SH-SY5Y (cell line): ENCODE data around the gene CCDC157.

Source experiments
- GATA2 ChIP-seq: IDR thresholded peaks from 2 replicates; pipeline ENCODE4 v1.6.1; 2011; ENCODE audit warnings: mild to moderate bottlenecking, low read depth, low read length
- GATA3 ChIP-seq: IDR thresholded peaks from 2 replicates; pipeline ENCODE4 v1.6.1; 2011; ENCODE audit warnings: low read depth, mild to moderate bottlenecking, low read length, moderate library complexity

GRCh38 chr22:30318799-30319419 is 37.9 kb upstream of the CCDC157 start:
- TF ChIP-seq GATA3, result no peak
- TF ChIP-seq GATA2, result no peak
